Choroid plexus epithelial cell (primary cell): ENCODE measurements around the gene EIF2A.

ENCODE experiments used
- DNase-seq: peaks from one replicate; pipeline ENCODE4 v3.0.0-alpha.2; 2010; ENCODE audit warnings: low read depth
- H3K4me3 ChIP-seq: 2 replicates; pipeline ENCODE4 v1.5.1; 2011; ENCODE audit warnings: low read depth, mild to moderate bottlenecking, control low read depth, low read length, moderate library complexity
- CTCF ChIP-seq: conservative IDR thresholded peaks from 2 replicates; pipeline ENCODE4 v1.5.1; 2011; ENCODE audit warnings: low read depth, mild to moderate bottlenecking, control low read depth, inconsistent platforms, low read length, moderate library complexity

EIF2A gene

GRCh38 chr3:150581174-150581573 is 34.6 kb downstream of the EIF2A start:
- no peak for TF ChIP-seq CTCF
- DNase-seq = no peak
- no peak overlapping the region for H3K4me3 ChIP-seq

GRCh38 chr3:150582620-150583019 is 36.0 kb downstream of the EIF2A start:
- DNase-seq = no peak
- no peak for TF ChIP-seq CTCF
- no peak overlapping the region for H3K4me3 ChIP-seq

- no peak for TF ChIP-seq CTCF
- H3K4me3 ChIP-seq = no peak overlapping the region
- no peak for DNase-seq
Observed at GRCh38 chr3:150583028-150583427, 36.4 kb downstream of the EIF2A start.

- DNase-seq = no peak
- no peak overlapping the region for H3K4me3 ChIP-seq
- TF ChIP-seq CTCF = no peak
Observed at GRCh38 chr3:150588027-150588830, 41.6 kb downstream of the EIF2A start.

GRCh38 chr3:150589759-150590158 is 43.2 kb downstream of the EIF2A start:
- TF ChIP-seq CTCF = no peak
- no peak overlapping the region for H3K4me3 ChIP-seq
- DNase-seq = peak; percentile 19

- TF ChIP-seq CTCF = no peak
- H3K4me3 ChIP-seq = no peak overlapping the region
- no peak for DNase-seq
Observed at GRCh38 chr3:150594150-150594549, 47.6 kb downstream of the EIF2A start.

- DNase-seq = no peak
- no peak for TF ChIP-seq CTCF
- H3K4me3 ChIP-seq = no peak overlapping the region
Observed at GRCh38 chr3:150597646-150598045, 51.1 kb downstream of the EIF2A start.
